Stomach smooth muscle (tissue), 2 donors: ENCODE results near the gene LPAR5.

Source experiments
- H3K27ac ChIP-seq: one replicate; pipeline ENCODE4 v1.7.0; 2013; ENCODE audit warnings: mild to moderate bottlenecking, low read length, inconsistent platforms
- H3K27me3 ChIP-seq, 2 donors: one replicate each; pipeline ENCODE4 v1.7.0; 2013; ENCODE audit warnings: low read length in 2 of 2; ENCODE audit not compliant: insufficient read depth in 2 of 2, control insufficient read depth in 1 of 2
- H3K36me3 ChIP-seq, 2 donors: one replicate each; pipeline ENCODE4 v1.7.0; 2013; ENCODE audit warnings: low read length in 2 of 2; ENCODE audit not compliant: control insufficient read depth in 2 of 2, insufficient read depth in 2 of 2
- H3K4me1 ChIP-seq: one replicate; pipeline ENCODE4 v1.7.0; 2013; ENCODE audit warnings: low read length; ENCODE audit not compliant: control insufficient read depth, insufficient read depth
- H3K4me3 ChIP-seq, 2 donors: one replicate each; pipeline ENCODE4 v1.7.0; 2013; ENCODE audit warnings: low read length in 2 of 2
- H3K9ac ChIP-seq, 2 donors: one replicate each; pipeline ENCODE4 v1.7.0; 2013; ENCODE audit warnings: low read length in 2 of 2, mild to moderate bottlenecking in 1 of 2
- H3K9me3 ChIP-seq, 2 donors: one replicate each; pipeline ENCODE4 v1.7.0; 2013; ENCODE audit warnings: low read length in 2 of 2; ENCODE audit not compliant: control insufficient read depth in 2 of 2
- donor health status: healthy.
- donor health status: Pancreatic carcinoma.

The LPAR5 gene

DNA sequence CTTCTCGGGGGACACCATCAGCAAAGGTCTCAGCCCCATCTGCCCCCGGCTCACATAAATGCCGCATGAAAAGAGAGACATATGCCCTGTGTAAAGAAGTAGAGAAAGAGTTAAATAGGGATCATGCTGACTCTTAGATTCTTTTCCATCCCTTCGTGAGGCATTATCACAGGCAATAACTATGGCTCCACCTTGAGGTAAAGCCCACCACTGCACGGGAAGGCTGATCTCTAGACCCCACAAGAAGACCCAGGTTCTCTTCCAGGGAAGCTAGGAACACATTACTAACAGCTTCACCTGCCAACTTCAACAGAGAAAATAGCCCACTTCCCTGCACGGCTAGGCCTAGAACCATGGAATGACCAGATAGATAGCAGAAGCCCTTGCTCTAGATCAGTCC, 53.6 kb downstream of the LPAR5 start:
- no peak overlapping the region for H3K9ac ChIP-seq
- no peaks in the 10 kb centered on the region for H3K4me1 ChIP-seq
- no peak overlapping the region for H3K27ac ChIP-seq
- no peaks in the 10 kb centered on the region for H3K27me3 ChIP-seq
- H3K9me3 ChIP-seq: no peaks in the 10 kb centered on the region
- no peak overlapping the region for H3K4me3 ChIP-seq
- H3K36me3 ChIP-seq: peaks cover 62 to 69% of the 10 kb centered on the region in 2 donors

GRCh38 chr12:6575648-6576047, 60.1 kb downstream of the LPAR5 start:
- Histone ChIP-seq H3K9ac (no peak overlapping the region), H3K4me1 (no peaks in the 10 kb centered on the region), H3K27me3 (no peaks in the 10 kb centered on the region), H3K9me3 (no peaks in the 10 kb centered on the region), H3K27ac (no peak overlapping the region), H3K4me3 (no peak overlapping the region), H3K36me3 (peaks cover 61 to 62% of the 10 kb centered on the region in 2 donors)

GRCh38 chr12:6574576-6575295, 61.0 kb downstream of the LPAR5 start:
- Histone ChIP-seq H3K36me3 (peaks cover 63 to 69% of the 10 kb centered on the region in 2 donors), H3K9me3 (no peaks in the 10 kb centered on the region), H3K27ac (no peak overlapping the region), H3K4me1 (no peaks in the 10 kb centered on the region), H3K9ac (no peak overlapping the region), H3K4me3 (no peak overlapping the region), H3K27me3 (no peaks in the 10 kb centered on the region)

DNA sequence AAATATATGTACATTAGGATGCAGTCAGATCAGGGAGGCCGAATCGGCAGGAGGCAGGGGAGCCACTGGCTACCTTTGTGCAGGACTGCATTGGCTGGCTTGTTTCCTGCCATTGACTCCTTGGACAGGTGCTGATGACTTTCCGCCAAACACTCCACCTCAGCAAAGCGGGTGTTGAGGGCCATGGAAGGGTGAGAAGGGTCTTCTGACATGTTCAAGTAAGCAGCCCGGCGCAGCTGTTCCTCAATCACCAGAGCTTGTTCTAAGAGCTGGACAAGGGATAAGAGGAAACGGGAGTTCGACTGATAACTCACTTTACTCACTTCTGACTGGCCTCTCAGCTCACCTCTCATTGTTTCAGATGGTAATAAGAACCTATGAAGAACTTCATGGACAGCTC, 62.8 kb downstream of the LPAR5 start:
- Histone ChIP-seq H3K9ac (no peak overlapping the region), H3K9me3 (no peaks in the 10 kb centered on the region), H3K4me3 (no peak overlapping the region), H3K27me3 (no peaks in the 10 kb centered on the region), H3K27ac (no peak overlapping the region), H3K4me1 (peaks cover 4% of the 10 kb centered on the region), H3K36me3 (peaks cover 57 to 65% of the 10 kb centered on the region in 2 donors)

DNA sequence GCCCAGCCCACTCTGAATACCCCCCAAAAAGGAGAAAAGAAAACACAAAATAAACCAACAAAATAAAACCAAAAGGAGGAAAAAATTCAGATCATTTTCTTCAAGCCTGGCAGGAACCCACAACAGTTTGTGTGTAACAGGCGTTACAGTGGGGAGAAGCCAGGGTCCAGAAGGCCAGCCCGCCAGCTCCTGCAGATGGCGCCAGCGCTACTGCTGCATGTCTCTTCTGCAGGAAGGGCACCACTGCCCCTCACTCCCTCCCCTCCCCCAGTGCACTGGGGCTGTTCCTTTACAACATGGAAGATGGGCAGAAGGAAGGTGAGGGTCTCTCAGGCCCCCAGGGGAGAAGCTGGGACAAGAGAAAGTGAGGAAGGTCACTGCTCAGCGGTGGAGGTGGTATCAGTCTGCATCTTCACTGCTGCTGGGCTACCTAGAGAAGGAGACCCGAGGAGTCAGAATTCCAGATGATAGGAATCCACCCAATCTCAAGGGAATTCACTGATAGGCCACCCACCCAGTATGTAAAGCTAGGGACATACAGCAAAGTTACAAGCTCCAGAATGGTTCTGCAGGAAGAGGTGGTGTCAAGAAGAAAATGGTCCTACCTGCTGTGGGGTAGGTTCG, 65.4 kb downstream of the LPAR5 start:
- no peaks in the 10 kb centered on the region for H3K9me3 ChIP-seq
- H3K4me1 ChIP-seq: peaks cover 15% of the 10 kb centered on the region
- H3K9ac ChIP-seq: no peak overlapping the region
- H3K36me3 ChIP-seq: peaks cover 42 to 51% of the 10 kb centered on the region in 2 donors
- no peak overlapping the region for H3K27ac ChIP-seq
- H3K4me3 ChIP-seq: no peak overlapping the region
- no peaks in the 10 kb centered on the region for H3K27me3 ChIP-seq

DNA sequence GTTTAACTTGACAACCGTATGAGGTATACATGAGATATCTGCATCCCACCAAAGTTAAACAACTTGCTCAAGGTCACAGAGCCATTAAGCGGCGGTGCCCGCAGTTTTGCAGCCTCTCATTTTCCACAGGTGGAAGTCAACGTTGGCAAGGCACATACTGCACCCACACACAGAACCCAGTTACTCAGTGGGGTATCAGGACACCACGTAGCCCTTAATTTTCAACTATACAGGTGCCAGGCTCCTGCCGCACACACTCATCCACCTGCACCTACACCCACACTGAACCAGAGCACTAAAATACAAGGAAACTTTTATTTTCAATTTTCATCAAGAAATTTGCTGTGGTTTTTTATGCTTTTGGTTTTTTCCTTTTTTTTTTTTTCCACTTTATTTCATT, 66.0 kb downstream of the LPAR5 start:
- Histone ChIP-seq H3K9ac (no peak overlapping the region), H3K27me3 (no peaks in the 10 kb centered on the region), H3K9me3 (no peaks in the 10 kb centered on the region), H3K4me1 (peaks cover 15% of the 10 kb centered on the region), H3K4me3 (no peak overlapping the region), H3K36me3 (peaks cover 38 to 45% of the 10 kb centered on the region in 2 donors), H3K27ac (no peak overlapping the region)

GRCh38 chr12:6569312-6569711, 66.4 kb downstream of the LPAR5 start:
- Histone ChIP-seq H3K9ac (no peak overlapping the region), H3K4me3 (no peak overlapping the region), H3K36me3 (peaks cover 33 to 41% of the 10 kb centered on the region in 2 donors), H3K4me1 (peaks cover 15% of the 10 kb centered on the region), H3K27me3 (no peaks in the 10 kb centered on the region), H3K27ac (no peak overlapping the region), H3K9me3 (no peaks in the 10 kb centered on the region)
